ENCODE results near the gene CD83. TPM values are rescaled to one million over a fixed set of nuclear protein-coding genes. Genes with fewer than 3 reads are reported as not detected.
A peak's percentile ranks its signal among the peaks of the same experiment; 100 is the strongest.
"Not testable (repeated sequence)": the region's sequence is repeated elsewhere in the genome, so short reads cannot be mapped to it uniquely, and the experiment has no call there.

CD83 gene, protein sequence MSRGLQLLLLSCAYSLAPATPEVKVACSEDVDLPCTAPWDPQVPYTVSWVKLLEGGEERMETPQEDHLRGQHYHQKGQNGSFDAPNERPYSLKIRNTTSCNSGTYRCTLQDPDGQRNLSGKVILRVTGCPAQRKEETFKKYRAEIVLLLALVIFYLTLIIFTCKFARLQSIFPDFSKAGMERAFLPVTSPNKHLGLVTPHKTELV
- 10 to 100 TPM; 19.9 to 26.6 TPM for total RNA-seq

DNA sequence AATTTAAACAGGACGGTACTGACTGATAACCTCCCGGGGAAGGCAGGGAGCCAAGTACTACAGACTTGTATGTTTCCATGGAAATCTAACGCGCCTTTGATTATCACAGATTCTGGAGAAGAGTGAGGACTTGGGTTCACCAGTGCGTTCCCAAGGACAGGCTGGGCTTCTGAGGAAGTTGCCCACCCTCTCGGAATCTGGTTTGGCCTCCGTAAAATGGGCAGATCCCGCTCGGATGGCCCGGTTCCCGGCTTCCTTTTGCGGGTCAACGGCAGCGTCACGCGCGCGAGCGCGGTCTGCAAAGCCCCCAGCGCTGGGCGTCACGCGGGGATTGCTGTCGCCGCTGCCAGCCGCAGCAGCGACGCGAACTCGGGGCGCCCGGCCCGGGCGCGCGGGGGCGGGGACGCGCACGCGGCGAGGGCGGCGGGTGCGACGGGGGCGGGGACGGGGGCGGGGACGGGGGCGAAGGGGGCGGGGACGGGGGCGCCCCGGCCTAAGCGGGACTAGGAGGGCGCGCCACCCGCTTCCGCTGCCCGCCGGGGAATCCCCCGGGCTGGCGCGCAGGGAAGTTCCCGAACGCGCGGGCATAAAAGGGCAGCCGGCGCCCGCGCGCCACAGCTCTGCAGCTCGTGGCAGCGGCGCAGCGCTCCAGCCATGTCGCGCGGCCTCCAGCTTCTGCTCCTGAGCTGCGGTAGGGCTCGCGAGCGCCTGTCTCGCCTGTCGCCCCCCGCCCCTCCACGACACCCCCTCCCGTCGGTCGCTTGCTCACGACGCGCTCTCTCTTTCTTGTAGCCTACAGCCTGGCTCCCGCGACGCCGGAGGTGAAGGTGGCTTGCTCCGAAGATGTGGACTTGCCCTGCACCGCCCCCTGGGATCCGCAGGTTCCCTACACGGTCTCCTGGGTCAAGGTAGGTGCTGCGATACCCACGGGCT is at the start of gene CD83:
CD83 (plus strand) TSS at position 615 of the 933 bp plus-strand sequence; CDS start at position 655, 40 bp downstream.
- no peaks in the 10 kb centered on the region for H3K27me3 Mint-ChIP-seq (ENCODE audit: low read depth)
- H3K4me1 Mint-ChIP-seq (ENCODE audit: low read depth): peaks cover 42% of the 10 kb centered on the region
- no peaks in the 10 kb centered on the region for H3K9me3 Mint-ChIP-seq
- peak within 1 kb of the TSS; percentile 90 to 99 for H3K4me3 Mint-ChIP-seq
- H3K36me3 Mint-ChIP-seq (ENCODE audit: insufficient read depth in 2 of 2): peaks cover 11 to 24% of the 10 kb centered on the region in 2 donors
- peak; percentile 89 to 96 for ATAC-seq (replicated peaks in 1 of 2)
- H3K27ac Mint-ChIP-seq: peak within 1 kb of the TSS; percentile 79
- DNase-seq: peak; percentile 85 to 88

DNA sequence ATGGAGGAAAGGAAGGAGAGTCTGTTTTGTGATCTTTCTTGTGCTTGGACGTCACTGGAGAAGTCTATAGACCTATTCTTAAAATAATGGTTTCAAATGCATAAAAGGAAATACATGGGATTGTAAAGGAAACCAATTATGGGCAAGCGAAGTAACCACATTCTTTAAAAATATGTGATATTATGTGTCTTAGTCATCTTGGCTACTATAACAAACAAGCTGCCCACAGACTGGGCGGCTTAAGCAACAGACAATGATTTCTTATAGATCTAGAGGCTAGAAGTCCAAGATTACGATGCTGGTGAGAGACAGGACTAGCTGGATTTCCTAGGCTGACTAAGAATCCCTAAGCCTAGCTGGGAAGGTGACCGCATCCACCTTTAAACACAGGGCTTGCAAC is 49.4 kb upstream of the CD83 start:
- ATAC-seq (replicated peaks in 1 of 2): peak; percentile 49 to 54
- no peaks in the 10 kb centered on the region for H3K36me3 Mint-ChIP-seq (ENCODE audit: insufficient read depth in 2 of 2)
- H3K27ac Mint-ChIP-seq: no peak overlapping the region
- no peaks in the 10 kb centered on the region for H3K9me3 Mint-ChIP-seq
- peaks cover 8% of the 10 kb centered on the region for H3K27me3 Mint-ChIP-seq (ENCODE audit: low read depth)
- DNase-seq: no peak
- peak overlapping the region; percentile 9 to 25 for H3K4me3 Mint-ChIP-seq
- H3K4me1 Mint-ChIP-seq (ENCODE audit: low read depth): peaks cover 29% of the 10 kb centered on the region

DNA sequence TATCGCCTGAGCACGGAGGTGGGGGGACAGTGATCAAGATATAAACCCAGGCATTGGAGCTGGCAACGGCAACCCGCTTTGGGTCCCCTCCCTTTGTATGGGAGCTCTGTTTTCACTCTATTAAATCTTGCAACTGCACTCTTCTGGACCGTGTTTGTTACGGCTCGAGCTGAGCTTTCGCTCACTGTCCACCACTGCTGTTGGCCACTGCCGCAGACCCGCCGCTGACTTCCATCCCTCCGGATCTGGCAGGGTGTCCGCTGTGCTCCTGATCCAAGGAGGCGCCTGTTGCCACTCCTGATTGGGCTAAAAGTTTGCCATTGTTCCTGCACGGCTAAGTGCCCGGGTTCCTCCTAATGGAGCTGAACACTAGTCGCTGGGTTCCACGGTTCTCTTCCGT is 48.9 kb upstream of the CD83 start:
- H3K27ac Mint-ChIP-seq: no peak overlapping the region
- no peak overlapping the region for H3K4me3 Mint-ChIP-seq
- no peaks in the 10 kb centered on the region for H3K9me3 Mint-ChIP-seq
- peaks cover 33% of the 10 kb centered on the region for H3K4me1 Mint-ChIP-seq (ENCODE audit: low read depth)
- no peaks in the 10 kb centered on the region for H3K36me3 Mint-ChIP-seq (ENCODE audit: insufficient read depth in 2 of 2)
- peaks cover 8% of the 10 kb centered on the region for H3K27me3 Mint-ChIP-seq (ENCODE audit: low read depth)
- no peak for ATAC-seq (replicated peaks in 1 of 2)
- no peak for DNase-seq

DNA sequence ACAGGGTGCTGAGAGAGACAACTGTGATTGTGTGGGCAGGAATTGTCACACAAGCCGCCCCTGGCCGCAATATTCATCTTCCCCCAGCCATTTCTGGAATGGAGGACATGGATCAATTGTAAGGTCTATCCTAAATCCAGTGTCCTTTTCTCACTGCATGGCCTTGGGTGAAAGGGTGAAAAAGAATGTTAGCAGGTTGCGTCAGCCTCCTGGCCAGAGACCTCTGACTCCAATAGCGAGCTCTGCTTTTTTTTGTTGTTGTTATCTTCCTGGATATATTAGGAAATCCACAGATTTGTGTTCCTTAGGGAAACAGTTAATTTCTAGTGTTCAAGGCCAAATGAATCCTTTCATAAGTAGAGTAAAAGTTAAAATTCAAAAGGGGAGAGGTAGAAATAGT is 47.1 kb upstream of the CD83 start:
- DNase-seq (no peak), ATAC-seq (replicated peaks in 1 of 2) (no peak)
- no peak overlapping the region for H3K4me3 Mint-ChIP-seq
- H3K4me1 Mint-ChIP-seq (ENCODE audit: low read depth): peaks cover 48% of the 10 kb centered on the region
- no peak overlapping the region for H3K27ac Mint-ChIP-seq
- H3K36me3 Mint-ChIP-seq (ENCODE audit: insufficient read depth in 2 of 2): no peaks in the 10 kb centered on the region
- H3K27me3 Mint-ChIP-seq (ENCODE audit: low read depth): peaks cover 2% of the 10 kb centered on the region
- no peaks in the 10 kb centered on the region for H3K9me3 Mint-ChIP-seq

DNA sequence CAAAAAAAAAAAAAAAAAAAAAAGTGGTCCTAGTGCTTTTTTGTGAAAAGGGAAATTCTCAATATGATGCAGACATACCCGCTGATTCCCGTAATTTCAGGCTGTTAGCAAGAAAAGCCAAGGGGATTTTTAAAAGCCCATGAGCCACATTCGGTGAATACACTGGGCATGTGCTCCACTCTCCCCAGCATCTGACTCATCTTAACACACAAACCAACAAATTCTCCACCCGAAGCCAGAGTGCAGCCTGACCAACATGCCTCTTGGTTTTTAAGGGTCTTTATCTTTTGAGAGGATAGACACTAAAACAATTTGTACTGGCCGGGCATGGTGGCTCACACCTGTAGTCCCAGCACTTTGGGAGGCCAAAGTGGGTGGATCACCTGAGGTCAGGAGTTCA is 45.5 kb upstream of the CD83 start:
- Mint-ChIP-seq H3K9me3 (no peaks in the 10 kb centered on the region), H3K27me3 (ENCODE audit: low read depth) (no peaks in the 10 kb centered on the region), H3K27ac (peak overlapping the region; percentile 16), H3K36me3 (ENCODE audit: insufficient read depth in 2 of 2) (no peaks in the 10 kb centered on the region), H3K4me3 (peak overlapping the region in 1 of 2 donors; percentile 25), H3K4me1 (ENCODE audit: low read depth) (peaks cover 55% of the 10 kb centered on the region)
- peak; percentile 38 to 40 for DNase-seq
- peak; percentile 72 to 75 for ATAC-seq (replicated peaks in 1 of 2)

DNA sequence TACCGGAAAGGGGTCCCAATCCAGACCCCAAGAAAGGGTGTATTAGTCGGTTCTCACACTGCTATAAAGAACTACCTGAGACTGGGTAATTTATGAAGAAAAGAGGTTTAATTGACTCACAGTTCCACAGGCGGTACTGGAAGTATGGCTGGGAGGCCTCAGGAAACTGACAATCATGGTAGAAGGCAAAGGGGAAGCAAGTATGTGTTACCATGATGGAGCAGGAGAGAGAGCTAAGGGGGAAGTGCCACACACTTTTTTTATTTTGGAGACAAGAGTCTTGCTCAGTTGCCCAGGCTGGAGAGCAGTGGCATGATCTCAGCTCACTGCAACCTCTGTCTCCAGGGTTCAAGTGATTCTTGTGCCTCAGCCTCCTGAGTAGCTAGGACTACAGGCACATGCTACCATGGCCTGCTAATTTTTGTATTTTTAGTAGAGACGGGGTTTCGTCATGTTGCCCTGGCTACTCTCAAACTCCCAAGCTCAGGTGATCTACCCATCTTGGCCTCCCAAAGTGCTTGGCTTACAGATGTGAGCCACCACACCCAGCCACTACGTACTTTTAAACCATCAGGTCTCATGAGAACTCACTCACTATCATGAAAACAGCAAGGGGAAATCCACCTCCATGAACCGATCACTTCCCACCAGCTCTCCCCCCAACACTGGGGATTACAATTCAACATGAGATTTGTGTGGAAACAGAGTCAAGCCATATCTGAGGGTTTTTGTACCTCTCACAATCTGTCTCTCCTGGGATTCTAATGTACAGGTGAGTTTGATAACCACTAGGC is 43.8 kb upstream of the CD83 start:
- Mint-ChIP-seq H3K4me1 (ENCODE audit: low read depth) (peaks cover 59% of the 10 kb centered on the region), H3K4me3 (peak overlapping the region in 1 of 2 donors; percentile 92), H3K27ac (peak overlapping the region; percentile 92)
- not testable (repeated sequence) for H3K36me3 Mint-ChIP-seq (ENCODE audit: insufficient read depth in 2 of 2); H3K27me3 Mint-ChIP-seq (ENCODE audit: low read depth); ATAC-seq (replicated peaks in 1 of 2); H3K9me3 Mint-ChIP-seq; DNase-seq

DNA sequence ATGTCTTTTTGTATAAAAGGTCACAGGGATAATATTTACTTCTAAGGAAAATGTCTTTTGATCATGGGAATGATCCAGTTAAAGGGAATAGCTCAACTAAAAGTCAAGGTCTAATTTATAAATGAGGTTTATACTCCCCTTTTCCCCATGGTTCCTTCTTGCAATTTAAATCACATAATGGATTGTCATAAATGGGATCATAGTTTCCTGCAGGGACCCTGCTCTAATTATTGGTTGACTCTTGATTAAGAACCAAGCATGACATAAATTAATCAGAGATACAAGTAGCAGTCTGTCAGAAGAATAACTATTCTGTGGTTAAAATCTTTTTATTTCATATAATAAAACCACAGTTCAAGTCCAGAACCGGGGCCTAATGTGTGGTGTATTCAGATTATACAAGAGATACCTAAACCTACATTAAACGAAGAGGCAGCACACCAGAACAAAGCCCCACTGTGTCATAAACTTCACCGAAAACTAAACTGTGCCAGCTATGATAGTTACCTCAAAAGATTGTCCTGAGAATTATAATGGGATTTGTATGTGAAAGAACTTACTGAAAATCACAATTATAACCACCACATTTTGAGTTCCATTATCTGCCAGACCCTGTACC is 43.0 kb upstream of the CD83 start:
- Mint-ChIP-seq H3K4me3 (peak overlapping the region; percentile 77 to 92), H3K9me3 (peaks cover 0 to 1% of the 10 kb centered on the region in 2 donors), H3K27me3 (ENCODE audit: low read depth) (no peaks in the 10 kb centered on the region), H3K4me1 (ENCODE audit: low read depth) (peaks cover 67% of the 10 kb centered on the region), H3K27ac (peak overlapping the region; percentile 92), H3K36me3 (ENCODE audit: insufficient read depth in 2 of 2) (no peaks in the 10 kb centered on the region)
- ATAC-seq (replicated peaks in 1 of 2) (peak in 1 of 2 donors; percentile 24), DNase-seq (no peak)

DNA sequence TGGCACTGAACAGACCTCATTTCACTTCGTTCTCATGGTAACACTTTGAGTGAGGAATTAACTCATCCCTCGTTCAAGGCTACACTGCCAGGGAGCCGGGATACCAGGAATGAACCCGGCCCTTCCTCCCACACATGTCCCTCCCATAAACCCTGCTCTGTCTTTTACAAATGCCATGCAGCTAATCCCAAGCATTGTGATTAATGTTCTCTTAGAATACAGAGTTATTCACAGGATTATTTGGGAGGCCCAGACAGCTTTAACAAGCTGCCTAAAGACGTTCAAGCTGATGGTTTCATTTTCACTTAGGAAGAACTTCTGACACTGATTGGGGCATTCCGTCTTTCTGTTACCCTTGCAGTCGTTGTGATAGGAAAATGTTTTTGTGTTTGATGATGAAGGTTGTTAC is 42.5 kb upstream of the CD83 start:
- DNase-seq (peak in 1 of 2 donors; percentile 22), ATAC-seq (replicated peaks in 1 of 2) (peak; percentile 74 to 76)
- Mint-ChIP-seq H3K4me1 (ENCODE audit: low read depth) (peaks cover 71% of the 10 kb centered on the region), H3K27ac (peak overlapping the region; percentile 92), H3K36me3 (ENCODE audit: insufficient read depth in 2 of 2) (no peaks in the 10 kb centered on the region), H3K27me3 (ENCODE audit: low read depth) (no peaks in the 10 kb centered on the region), H3K4me3 (peak overlapping the region; percentile 77 to 92), H3K9me3 (peaks cover 0 to 1% of the 10 kb centered on the region in 2 donors)

DNA sequence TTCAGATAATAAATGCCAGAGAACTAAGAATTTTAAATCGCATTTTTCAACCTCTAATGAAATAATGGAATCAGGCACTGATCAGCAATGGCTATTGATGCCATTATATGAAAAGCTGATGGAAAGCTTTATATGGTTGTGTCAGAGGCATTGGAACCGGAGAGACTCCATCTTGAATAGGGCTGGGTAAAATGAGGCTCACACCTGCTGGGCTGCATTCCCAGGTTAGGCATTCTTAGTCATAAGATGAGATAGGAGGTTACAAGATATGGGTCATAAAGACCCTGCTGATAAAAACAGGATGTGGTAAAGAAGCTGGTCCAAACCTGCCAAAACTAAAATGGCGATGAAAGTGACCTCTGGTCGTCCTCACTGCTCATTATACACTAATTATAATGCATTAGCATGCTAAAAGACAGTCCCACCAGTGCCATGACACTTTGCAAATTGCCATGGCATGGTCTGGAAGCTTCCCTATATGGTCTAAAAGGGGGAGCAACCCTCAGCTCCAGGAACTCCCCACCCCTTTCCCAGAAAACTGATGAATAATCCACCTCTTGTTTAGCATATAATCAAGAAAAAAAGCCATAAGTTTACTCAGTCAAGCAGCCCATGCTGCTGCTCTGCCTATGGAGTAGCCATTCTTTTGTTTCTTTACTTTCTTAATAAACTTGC is 40.2 kb upstream of the CD83 start:
- Mint-ChIP-seq H3K27ac (no peak overlapping the region), H3K4me3 (no peak overlapping the region), H3K27me3 (ENCODE audit: low read depth) (no peaks in the 10 kb centered on the region), H3K36me3 (ENCODE audit: insufficient read depth in 2 of 2) (no peaks in the 10 kb centered on the region), H3K4me1 (ENCODE audit: low read depth) (peaks cover 59% of the 10 kb centered on the region), H3K9me3 (peaks cover 0 to 1% of the 10 kb centered on the region in 2 donors)
- DNase-seq: peak; percentile 22 to 30
- ATAC-seq (replicated peaks in 1 of 2): peak; percentile 33 to 35

DNA sequence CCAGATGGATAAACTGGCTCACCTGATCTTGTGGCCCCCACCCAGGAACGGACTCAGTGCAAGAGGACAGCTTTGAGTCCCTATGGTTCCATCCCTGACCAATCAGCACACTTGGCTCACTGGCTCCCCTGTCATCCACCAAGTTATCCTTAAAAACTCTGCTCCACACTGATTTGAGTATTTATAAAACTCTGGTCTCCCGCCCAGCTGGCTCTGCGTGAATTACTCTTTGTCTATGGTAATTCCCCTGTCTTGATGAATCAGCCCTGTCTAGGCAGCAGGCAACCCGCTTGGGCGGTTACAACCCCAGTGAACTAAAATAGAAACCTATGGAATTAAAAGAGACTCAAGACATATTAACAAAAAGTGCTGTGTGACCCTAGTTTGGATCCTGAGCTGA is 38.1 kb upstream of the CD83 start:
- Mint-ChIP-seq H3K4me1 (ENCODE audit: low read depth) (peaks cover 49% of the 10 kb centered on the region), H3K27ac (peak overlapping the region; percentile 49), H3K4me3 (peak overlapping the region; percentile 1 to 17), H3K9me3 (peaks cover 0 to 1% of the 10 kb centered on the region in 2 donors), H3K27me3 (ENCODE audit: low read depth) (no peaks in the 10 kb centered on the region), H3K36me3 (ENCODE audit: insufficient read depth in 2 of 2) (no peaks in the 10 kb centered on the region)
- DNase-seq (peak; percentile 37 to 48), ATAC-seq (replicated peaks in 1 of 2) (peak; percentile 59 to 67)

DNA sequence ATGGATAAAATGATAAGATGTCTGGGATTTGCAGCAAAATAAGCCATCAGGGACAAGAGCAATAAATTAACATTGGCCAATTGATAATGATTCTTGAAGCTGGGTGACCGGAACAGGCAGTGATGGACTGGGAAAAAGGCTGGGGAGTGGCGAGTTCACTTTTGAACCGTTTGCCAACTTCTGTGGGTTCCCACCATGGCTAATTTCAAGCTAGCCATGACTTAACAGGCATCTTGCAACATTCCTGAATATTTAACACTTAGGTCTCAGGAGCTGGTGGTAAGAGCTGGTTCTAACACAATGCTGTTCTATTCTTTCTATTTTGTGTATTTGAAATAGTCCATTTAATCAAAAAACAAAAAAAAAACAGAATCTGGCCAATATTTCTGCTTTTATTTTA is 37.6 kb upstream of the CD83 start:
- peaks cover 43% of the 10 kb centered on the region for H3K4me1 Mint-ChIP-seq (ENCODE audit: low read depth)
- DNase-seq (no peak), ATAC-seq (replicated peaks in 1 of 2) (no peak)
- no peak overlapping the region for H3K27ac Mint-ChIP-seq
- H3K4me3 Mint-ChIP-seq: no peak overlapping the region
- H3K36me3 Mint-ChIP-seq (ENCODE audit: insufficient read depth in 2 of 2): no peaks in the 10 kb centered on the region
- H3K27me3 Mint-ChIP-seq (ENCODE audit: low read depth): no peaks in the 10 kb centered on the region
- H3K9me3 Mint-ChIP-seq: peaks cover 0 to 1% of the 10 kb centered on the region in 2 donors

DNA sequence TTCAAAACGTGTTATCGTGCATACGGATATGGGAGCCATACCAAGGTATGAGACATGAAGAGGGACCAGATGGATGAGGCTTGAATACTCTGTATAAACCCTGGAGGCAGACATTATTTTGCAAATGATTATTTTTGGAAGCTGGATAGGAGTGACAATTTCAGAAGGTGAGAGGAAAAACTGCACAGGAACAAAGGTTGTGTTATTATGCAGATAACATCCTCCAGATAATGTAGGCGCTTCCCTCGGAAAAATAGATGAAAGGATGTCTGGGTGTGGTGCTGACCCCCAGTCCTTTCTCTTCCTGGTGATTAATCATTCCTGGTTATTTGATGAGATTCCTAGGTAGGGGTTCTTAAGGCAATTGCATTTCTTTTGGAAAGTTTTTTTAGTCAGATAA is 36.4 kb upstream of the CD83 start:
- Mint-ChIP-seq H3K27me3 (ENCODE audit: low read depth) (no peaks in the 10 kb centered on the region), H3K36me3 (ENCODE audit: insufficient read depth in 2 of 2) (no peaks in the 10 kb centered on the region), H3K27ac (no peak overlapping the region), H3K4me3 (no peak overlapping the region), H3K9me3 (peaks cover 0 to 1% of the 10 kb centered on the region in 2 donors), H3K4me1 (ENCODE audit: low read depth) (peaks cover 36% of the 10 kb centered on the region)
- DNase-seq (no peak), ATAC-seq (replicated peaks in 1 of 2) (no peak)

Data from activated T-cell treated with anti-CD3 and anti-CD28 coated beads, Interleukin-2, amount 50 U/mL, for 72 hours (primary cell).